NT2/D1 (cell line): ENCODE measurements around the gene NUMB.

ENCODE experiments used
- DNase-seq: peaks from one replicate; pipeline ENCODE4 v3.0.0-alpha.2; 2011; ENCODE audit warnings: low read depth, low spot score
- H3K27me3 ChIP-seq: 2 replicates; pipeline ENCODE4 v1.6.0; 2011; ENCODE audit warnings: mild to moderate bottlenecking; ENCODE audit not compliant: insufficient read length, insufficient read depth
- H3K36me3 ChIP-seq: 2 replicates; pipeline ENCODE4 v1.6.1; 2011; ENCODE audit warnings: mild to moderate bottlenecking, low read length, mixed read lengths; ENCODE audit not compliant: insufficient read depth, insufficient read length
- H3K4me1 ChIP-seq: 2 replicates; pipeline ENCODE4 v1.5.1; 2011; ENCODE audit not compliant: insufficient read depth, insufficient read length
- H3K4me3 ChIP-seq: 2 replicates; pipeline ENCODE4 v1.5.1; 2011; ENCODE audit warnings: low read depth; ENCODE audit not compliant: insufficient read length
- H3K9ac ChIP-seq: 2 replicates; pipeline ENCODE4 v1.6.0; 2011; ENCODE audit warnings: low read depth; ENCODE audit not compliant: insufficient read length
- H3K9me3 ChIP-seq: 2 replicates; pipeline ENCODE4 v1.5.1; 2011; ENCODE audit warnings: mild to moderate bottlenecking, low read length; ENCODE audit not compliant: insufficient read depth
- SUZ12 ChIP-seq: IDR thresholded peaks from 2 replicates; pipeline ENCODE4 v1.6.1; 2011; ENCODE audit not compliant: insufficient read length, insufficient read depth; ENCODE audit errors: extremely low read depth
- YY1 ChIP-seq: IDR thresholded peaks from 2 replicates; pipeline ENCODE4 v1.6.1; 2011; ENCODE audit not compliant: insufficient read length, insufficient read depth
- ZNF274 ChIP-seq: IDR thresholded peaks from 2 replicates; pipeline ENCODE4 v1.6.1; 2011; ENCODE audit warnings: mild to moderate bottlenecking, low read depth, low read length

NUMB gene

GRCh38 chr14:73232984-73233383, 225.4 kb downstream of the NUMB start:
- Histone ChIP-seq H3K4me3 (no peak overlapping the region), H3K36me3 (no peaks in the 10 kb centered on the region), H3K9me3 (no peaks in the 10 kb centered on the region), H3K27me3 (peaks cover 34% of the 10 kb centered on the region), H3K4me1 (peaks cover 18% of the 10 kb centered on the region), H3K9ac (no peak overlapping the region)
- no peak for TF ChIP-seq SUZ12
- no peak for TF ChIP-seq ZNF274
- no peak for TF ChIP-seq YY1
- DNase-seq, result no peak

DNA sequence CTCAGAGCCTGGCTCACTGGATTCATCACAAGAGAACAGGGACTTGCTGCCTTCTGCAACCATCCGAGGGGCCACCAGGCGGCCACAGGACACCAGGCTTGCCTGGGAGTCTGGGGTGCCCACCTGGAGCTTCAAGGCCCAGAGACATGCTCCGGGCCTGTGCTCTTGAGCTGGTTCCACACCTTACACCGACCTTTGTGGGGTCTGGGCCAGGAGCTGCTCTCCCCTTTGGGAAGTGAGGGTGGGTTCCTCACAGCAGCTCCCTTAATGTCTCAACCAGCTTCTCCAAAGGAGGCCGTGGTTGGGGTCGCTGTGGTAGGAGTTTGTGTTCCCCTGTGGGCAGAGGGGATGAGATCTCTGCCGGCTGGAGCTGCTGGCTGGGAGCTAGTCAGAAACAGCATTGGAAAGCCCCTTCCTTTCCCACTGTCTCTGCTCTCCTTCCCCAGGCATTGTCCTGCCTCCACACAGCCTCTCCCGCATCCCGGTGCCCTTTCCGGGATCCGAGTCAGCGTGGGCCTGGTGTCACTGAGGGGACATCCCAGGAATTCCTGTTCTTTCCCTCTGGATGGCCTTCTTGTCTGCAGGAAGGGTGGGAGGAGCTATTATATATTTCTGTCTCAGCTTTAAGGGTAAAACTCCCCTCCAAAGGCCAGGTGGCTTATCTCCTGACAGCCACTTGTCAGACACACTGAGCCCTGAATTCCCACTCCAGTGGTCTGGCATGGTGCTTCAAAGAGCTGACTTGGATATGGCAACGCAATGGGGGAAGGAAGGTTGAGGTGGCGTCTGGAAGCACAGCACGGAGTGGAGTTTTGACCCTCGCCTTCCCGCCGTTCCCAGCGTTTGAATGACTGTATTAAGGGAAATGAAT, 226.1 kb downstream of the NUMB start:
- Histone ChIP-seq H3K27me3 (peaks cover 26% of the 10 kb centered on the region), H3K9me3 (no peaks in the 10 kb centered on the region), H3K4me1 (peaks cover 20% of the 10 kb centered on the region), H3K4me3 (no peak overlapping the region), H3K36me3 (no peaks in the 10 kb centered on the region), H3K9ac (no peak overlapping the region)
- no peak for DNase-seq
- TF ChIP-seq ZNF274, result no peak
- no peak for TF ChIP-seq YY1
- TF ChIP-seq SUZ12, result no peak

GRCh38 chr14:73230051-73230450, 228.3 kb downstream of the NUMB start:
- Histone ChIP-seq H3K4me1 (peaks cover 17% of the 10 kb centered on the region), H3K4me3 (no peak overlapping the region), H3K36me3 (no peaks in the 10 kb centered on the region), H3K9ac (no peak overlapping the region), H3K9me3 (no peaks in the 10 kb centered on the region), H3K27me3 (peaks cover 10% of the 10 kb centered on the region)
- DNase-seq, result no peak
- TF ChIP-seq SUZ12 (no peak), ZNF274 (no peak), YY1 (no peak)

- peaks cover 7% of the 10 kb centered on the region for H3K4me1 ChIP-seq
- no peak overlapping the region for H3K9ac ChIP-seq
- DNase-seq, result no peak
- no peaks in the 10 kb centered on the region for H3K27me3 ChIP-seq
- H3K4me3 ChIP-seq, result no peak overlapping the region
- TF ChIP-seq ZNF274 (no peak), SUZ12 (no peak), YY1 (no peak)
- H3K36me3 ChIP-seq, result no peaks in the 10 kb centered on the region
- no peaks in the 10 kb centered on the region for H3K9me3 ChIP-seq
Measured at GRCh38 chr14:73227812-73228781, 230.2 kb downstream of the NUMB start.

- Histone ChIP-seq H3K36me3 (peaks cover 4% of the 10 kb centered on the region), H3K4me3 (no peak overlapping the region), H3K9me3 (no peaks in the 10 kb centered on the region), H3K27me3 (no peaks in the 10 kb centered on the region), H3K9ac (no peak overlapping the region), H3K4me1 (peaks cover 3% of the 10 kb centered on the region)
- no peak for DNase-seq
- no peak for TF ChIP-seq SUZ12
- TF ChIP-seq ZNF274, result no peak
- TF ChIP-seq YY1, result no peak
Measured at GRCh38 chr14:73225496-73225895, 232.8 kb downstream of the NUMB start.
